Activated T-cell treated with anti-CD3 and anti-CD28 coated beads, Interleukin-2, amount 50 U/mL, for 4 hours (primary cell): Measurements from ENCODE around the gene ALDH1A1. TPM values are rescaled to one million over a fixed set of nuclear protein-coding genes. Genes with fewer than 3 reads are reported as not detected.

Source experiments
- ATAC-seq, 2 donors: fragments of 200-7000 bp; cut with Tn5 transposase; one replicate each; pipeline ENCODE4 v1.10.0; 2021
- DNase-seq: peaks from one replicate; pipeline ENCODE4 v3.0.0-alpha.2; 2020
- H3K27me3 Mint-ChIP-seq: one replicate; pipeline ENCODE4 v1.8.0; 2021; ENCODE audit warnings: low read depth, mixed read lengths
- H3K36me3 Mint-ChIP-seq: one replicate; pipeline ENCODE4 v1.8.0; 2022; ENCODE audit warnings: mixed read lengths; ENCODE audit not compliant: insufficient read depth
- H3K4me1 Mint-ChIP-seq: one replicate; pipeline ENCODE4 v1.8.0; 2021; ENCODE audit warnings: low read depth, mixed read lengths
- H3K4me3 Mint-ChIP-seq: one replicate; pipeline ENCODE4 v1.8.0; 2021; ENCODE audit warnings: mild to moderate bottlenecking, moderate library complexity, mixed read lengths
- H3K9me3 Mint-ChIP-seq: one replicate; pipeline ENCODE4 v1.8.0; 2021; ENCODE audit warnings: mixed read lengths
- total RNA-seq, 3 donors: library from RNA; stranded (reverse); gene quantifications; one replicate each; pipeline ENCODE4 v1.2.1, GENCODE V29; 2021

ALDH1A1 gene
- under 1 TPM; 0.16 to 0.35 (median 0.22) TPM for total RNA-seq

DNA sequence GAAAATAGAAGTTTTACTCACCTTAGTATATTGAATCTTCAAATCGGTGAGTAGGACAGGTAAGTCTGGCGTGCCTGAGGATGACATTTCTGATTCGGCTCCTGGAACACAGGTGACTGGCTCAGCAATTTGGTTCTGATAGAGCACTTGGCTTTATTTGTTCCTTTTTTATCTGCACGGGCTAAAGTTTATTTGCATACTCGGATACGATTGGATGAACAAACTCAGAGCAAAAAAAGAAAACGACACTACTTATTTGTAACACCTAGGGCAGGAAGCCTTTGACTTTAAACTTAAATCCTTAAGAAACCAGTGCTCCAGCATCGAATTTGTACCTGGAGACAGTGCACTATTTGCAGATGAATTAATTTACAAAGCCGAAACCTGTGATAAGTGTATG lies at the start of gene ALDH1A1:
Gene ALDH1A1, minus strand, starts transcription at position 140 of the 400 bp plus-strand sequence. Its CDS starts 53 bp downstream, at position 87.
- no peak for DNase-seq
- peaks cover 21% of the 10 kb centered on the region for H3K27me3 Mint-ChIP-seq
- H3K4me3 Mint-ChIP-seq, result peak within 1 kb of the TSS; percentile 3
- peaks cover 2% of the 10 kb centered on the region for H3K4me1 Mint-ChIP-seq
- no peaks in the 10 kb centered on the region for H3K9me3 Mint-ChIP-seq
- ATAC-seq, result no peak
- no peaks in the 10 kb centered on the region for H3K36me3 Mint-ChIP-seq

DNA sequence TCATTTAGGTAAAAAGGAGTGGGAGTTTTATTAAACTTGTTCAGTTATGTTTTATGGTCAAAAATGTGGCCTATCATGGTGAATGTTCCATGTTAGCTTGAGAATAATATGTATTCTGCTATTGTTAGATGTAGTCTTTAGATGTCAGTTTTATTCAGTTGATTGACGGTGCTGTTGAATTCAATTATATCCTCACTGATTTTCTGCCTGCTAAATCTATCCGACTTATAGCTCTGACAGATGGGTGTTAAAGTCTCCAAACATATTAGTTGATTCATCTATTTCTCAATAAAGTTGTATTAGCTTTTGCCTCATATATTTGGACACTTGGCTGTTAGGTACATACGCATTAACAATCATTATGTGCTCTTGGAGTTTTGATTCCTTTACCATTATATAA lies 49.0 kb upstream of the ALDH1A1 start:
- Mint-ChIP-seq H3K9me3 (no peaks in the 10 kb centered on the region), H3K4me1 (no peaks in the 10 kb centered on the region), H3K27me3 (peaks cover 4% of the 10 kb centered on the region), H3K4me3 (no peak overlapping the region), H3K36me3 (no peaks in the 10 kb centered on the region)
- ATAC-seq, result no peak
- no peak for DNase-seq

DNA sequence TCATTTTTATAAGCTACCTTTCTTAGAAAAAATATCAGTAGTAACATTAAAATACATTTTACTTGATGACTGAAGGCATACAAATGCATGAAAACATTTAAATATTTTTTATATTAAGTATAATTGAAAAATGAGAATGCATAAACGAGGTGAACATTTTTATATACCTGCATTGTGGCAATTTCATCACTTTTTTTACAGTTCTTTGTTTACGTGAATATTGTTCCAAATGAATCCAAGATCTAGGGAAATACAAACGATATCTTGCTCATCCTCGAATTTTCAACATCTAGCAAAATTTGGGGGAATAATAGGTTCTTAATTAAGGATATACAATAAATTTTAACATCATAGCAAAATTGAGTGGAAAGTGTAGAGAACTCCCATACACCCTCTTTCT lies 45.5 kb upstream of the ALDH1A1 start:
- Mint-ChIP-seq H3K9me3 (no peaks in the 10 kb centered on the region), H3K36me3 (no peaks in the 10 kb centered on the region), H3K4me1 (no peaks in the 10 kb centered on the region), H3K27me3 (no peaks in the 10 kb centered on the region), H3K4me3 (no peak overlapping the region)
- no peak for ATAC-seq
- no peak for DNase-seq

DNA sequence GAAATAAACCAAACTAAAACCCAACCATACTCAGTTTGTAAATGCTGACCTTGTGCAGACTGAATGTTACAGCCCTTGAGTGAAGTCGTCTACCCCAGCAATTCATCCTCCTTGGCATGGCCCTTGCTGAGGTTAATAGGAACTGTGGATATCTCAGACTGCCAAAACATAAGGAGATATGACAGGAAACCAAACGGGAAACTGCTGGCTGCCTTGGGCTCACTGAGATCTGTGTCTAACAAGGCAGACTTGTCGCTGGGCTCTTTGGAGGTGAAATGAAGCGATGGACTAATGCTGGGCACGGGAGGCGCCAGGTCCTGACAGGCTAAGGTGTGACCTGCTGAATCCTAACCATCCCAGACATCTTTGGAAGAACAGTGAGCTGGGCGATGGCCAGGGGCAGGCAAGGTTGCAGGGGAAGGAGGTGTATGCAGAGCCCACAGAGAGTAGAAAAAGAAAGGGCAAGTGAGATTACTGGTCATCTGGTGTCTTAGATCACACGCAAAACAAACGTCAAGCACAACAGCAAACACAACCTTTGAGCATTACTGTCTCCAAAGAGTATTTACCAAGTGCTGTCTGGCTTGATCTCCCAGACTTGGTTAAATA lies 44.6 kb upstream of the ALDH1A1 start:
- no peaks in the 10 kb centered on the region for H3K27me3 Mint-ChIP-seq
- H3K9me3 Mint-ChIP-seq, result no peaks in the 10 kb centered on the region
- H3K4me3 Mint-ChIP-seq, result no peak overlapping the region
- no peaks in the 10 kb centered on the region for H3K4me1 Mint-ChIP-seq
- no peak for ATAC-seq
- no peaks in the 10 kb centered on the region for H3K36me3 Mint-ChIP-seq
- no peak for DNase-seq

DNA sequence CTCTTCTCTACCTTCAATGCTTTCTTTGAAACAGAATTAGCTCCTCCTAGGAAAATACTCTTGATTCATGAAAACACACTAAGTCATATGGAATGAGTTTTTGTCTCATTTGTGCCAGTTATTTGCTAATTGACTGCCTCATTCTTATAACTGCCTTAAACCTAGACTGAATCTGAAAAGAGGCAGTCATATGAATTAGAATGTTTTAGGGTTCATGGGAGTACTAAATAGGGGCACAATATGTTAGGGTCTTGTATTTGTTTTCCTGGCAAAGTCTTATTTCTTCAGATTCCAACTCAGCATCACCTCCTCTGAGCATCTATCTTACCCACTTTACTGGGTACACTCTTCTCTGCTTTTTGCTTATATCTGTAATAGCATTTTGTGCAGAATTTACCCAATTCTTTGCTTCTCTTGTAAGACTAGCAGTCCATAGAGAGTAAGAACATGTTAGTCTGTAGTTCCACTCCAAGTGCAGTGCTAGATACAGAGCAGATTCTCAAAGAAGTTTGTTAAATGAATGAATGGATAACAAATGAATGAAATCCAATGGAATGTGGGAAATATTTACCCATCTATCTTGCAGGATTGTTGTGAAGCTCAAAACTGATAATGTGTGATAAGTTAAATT lies 43.9 kb upstream of the ALDH1A1 start:
- Mint-ChIP-seq H3K9me3 (no peaks in the 10 kb centered on the region), H3K4me3 (no peak overlapping the region)
- no peak for DNase-seq

DNA sequence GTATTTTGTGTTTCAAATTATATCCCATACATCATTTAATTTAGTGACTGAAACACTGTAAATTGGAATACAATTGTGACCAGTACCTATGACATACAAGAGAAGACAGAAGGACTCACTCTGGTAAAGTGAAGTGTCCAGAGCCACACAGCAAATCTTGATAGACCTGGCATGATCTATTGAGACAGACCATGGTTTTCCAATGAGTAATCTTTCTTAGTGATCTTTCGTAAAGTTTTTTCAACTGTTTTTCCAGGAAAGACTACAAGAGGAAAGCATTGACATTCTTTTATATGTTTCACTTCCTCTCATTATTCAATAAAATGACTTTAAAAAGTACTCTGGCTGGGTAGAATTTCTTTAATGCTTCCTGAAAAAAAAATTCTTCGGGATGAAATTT lies 43.3 kb upstream of the ALDH1A1 start:
- no peaks in the 10 kb centered on the region for H3K27me3 Mint-ChIP-seq
- no peak for DNase-seq
- ATAC-seq, result no peak
- no peak overlapping the region for H3K4me3 Mint-ChIP-seq
- no peaks in the 10 kb centered on the region for H3K36me3 Mint-ChIP-seq
- no peaks in the 10 kb centered on the region for H3K9me3 Mint-ChIP-seq
- no peaks in the 10 kb centered on the region for H3K4me1 Mint-ChIP-seq

More for the DNA sequence above, 43.9 kb upstream of the ALDH1A1 start:
- no peak for ATAC-seq
- Mint-ChIP-seq H3K4me1 (no peaks in the 10 kb centered on the region), H3K36me3 (no peaks in the 10 kb centered on the region), H3K27me3 (no peaks in the 10 kb centered on the region)

DNA sequence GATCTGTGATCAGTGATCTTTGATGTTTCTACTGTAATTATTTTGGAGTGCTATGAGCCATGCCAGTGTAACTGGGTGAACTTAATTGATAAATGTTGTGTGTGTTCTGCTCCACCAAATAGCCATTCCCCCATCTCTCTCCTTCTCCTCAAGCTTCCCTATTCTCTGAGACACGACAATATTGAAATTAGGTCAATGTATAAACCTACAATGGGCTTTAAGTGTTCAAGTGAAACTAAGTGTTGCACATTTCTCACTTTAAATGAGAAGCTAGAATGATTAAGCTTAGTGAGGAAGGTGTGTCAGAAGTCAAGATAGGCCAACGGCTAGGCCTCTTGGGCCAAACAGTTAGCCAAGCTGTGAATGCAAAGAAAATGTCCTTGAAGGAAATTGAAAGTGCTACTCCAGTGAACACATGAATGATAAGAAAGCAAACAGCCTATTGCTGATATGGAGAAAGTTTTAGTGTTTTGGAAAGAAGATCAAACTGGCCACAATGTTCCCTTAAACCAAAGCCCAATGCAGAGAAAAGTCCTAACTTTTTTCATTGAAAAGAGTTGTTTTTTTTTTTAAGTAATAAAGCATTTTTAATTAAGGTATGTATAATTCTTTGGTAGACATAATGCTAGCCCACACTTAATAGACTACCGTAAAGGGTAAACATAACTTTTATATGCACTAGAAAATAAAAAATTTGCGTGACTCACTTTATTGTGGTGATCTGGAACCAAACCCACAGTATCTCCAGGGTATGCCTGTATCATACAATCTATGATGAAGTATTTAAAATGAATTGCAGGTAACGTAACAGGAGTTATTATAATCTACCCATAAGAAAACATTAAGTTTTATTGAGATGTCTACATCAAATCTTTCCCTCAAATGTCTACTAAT lies 42.5 kb upstream of the ALDH1A1 start:
- no peak for DNase-seq
- H3K4me3 Mint-ChIP-seq, result no peak overlapping the region
- H3K27me3 Mint-ChIP-seq, result no peaks in the 10 kb centered on the region
- H3K36me3 Mint-ChIP-seq, result no peaks in the 10 kb centered on the region
- H3K4me1 Mint-ChIP-seq, result no peaks in the 10 kb centered on the region
- H3K9me3 Mint-ChIP-seq, result no peaks in the 10 kb centered on the region
- no peak for ATAC-seq

DNA sequence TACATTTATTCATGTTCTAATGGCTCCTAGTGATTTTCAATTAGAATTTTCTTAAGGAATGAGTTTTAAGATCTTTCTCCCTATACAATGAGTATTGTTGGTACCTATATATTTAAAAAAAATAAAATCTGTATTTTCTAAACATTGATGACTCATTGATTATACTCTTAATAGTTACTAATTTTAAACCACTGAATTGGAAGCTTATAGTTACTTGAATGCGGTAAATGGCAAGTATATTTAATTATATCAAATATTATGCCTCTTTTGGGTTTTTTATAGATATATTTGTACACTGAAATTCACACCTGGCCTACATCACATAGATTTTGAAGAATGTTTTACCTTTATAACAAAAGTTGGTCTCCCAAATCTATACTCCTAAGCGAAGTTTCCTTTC lies 38.9 kb upstream of the ALDH1A1 start:
- H3K4me3 Mint-ChIP-seq, result no peak overlapping the region
- H3K4me1 Mint-ChIP-seq, result no peaks in the 10 kb centered on the region
- ATAC-seq (no peak), DNase-seq (no peak)
- peaks cover 2% of the 10 kb centered on the region for H3K27me3 Mint-ChIP-seq
- H3K9me3 Mint-ChIP-seq, result no peaks in the 10 kb centered on the region
- H3K36me3 Mint-ChIP-seq, result no peaks in the 10 kb centered on the region

DNA sequence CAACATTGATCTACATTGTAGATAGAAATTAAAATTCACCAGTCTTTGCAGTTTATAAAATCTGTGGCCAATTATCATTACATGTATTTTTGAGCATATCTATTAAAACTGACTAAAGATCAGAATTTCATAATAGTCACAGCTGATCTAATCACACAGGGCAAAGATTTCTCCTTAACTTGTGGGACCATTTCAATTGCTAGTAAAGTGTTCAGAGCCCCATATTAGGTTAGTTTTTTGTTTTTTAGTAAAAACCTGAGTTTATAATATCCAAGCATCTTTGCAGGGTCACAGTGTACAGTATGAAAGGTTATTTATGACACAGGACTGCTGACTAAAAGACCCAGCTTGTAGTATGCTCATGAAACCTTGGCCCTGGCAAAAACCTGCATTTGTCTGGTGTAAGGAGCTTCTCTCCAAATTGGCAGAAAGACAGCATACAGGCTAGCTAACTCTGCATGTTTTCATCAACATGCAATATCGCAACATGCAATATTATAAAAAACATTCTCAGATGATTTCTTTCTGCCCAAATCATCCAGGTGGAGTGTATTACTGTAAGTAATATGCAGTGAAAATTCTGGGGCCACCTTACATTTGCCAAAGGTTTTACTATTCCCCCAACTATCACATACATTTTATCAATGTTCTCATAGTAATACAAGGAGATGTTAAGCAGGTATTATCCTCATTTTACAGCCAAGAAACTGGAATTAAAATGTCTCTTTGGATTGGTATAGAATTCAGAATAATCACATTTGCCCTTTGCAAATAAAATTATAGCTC lies 37.7 kb upstream of the ALDH1A1 start:
- no peak for ATAC-seq
- Mint-ChIP-seq H3K4me3 (no peak overlapping the region), H3K36me3 (no peaks in the 10 kb centered on the region), H3K27me3 (peaks cover 2% of the 10 kb centered on the region), H3K9me3 (no peaks in the 10 kb centered on the region), H3K4me1 (no peaks in the 10 kb centered on the region)
- DNase-seq, result no peak

DNA sequence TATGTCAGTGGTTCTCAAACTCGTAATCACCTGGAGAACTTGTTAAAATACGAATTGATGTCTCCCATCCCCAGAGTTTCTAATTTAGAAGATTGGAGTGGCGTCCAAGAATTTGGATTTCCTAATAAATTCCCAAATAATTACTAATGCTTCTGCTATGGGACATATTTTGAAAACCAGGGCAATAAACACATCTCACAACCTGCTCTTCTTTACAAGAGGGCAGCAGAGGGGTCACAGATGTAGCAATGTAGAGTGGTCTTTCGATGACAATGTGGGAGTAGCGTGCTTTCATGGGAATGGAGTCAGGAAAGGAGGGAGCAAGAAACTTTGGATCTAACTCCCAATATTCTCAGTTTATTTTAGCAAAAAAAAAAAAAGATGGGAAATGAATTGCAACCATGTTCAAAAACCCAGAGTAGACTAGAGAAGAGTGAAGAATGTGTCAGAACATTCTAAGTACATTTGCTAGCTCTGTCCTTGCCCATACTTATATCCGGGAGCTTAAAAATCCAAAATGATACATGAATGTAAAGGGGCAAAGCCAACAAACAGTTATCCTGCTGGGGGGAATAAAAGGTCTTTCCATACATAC lies 33.8 kb upstream of the ALDH1A1 start:
- Mint-ChIP-seq H3K4me3 (no peak overlapping the region), H3K36me3 (no peaks in the 10 kb centered on the region), H3K9me3 (no peaks in the 10 kb centered on the region), H3K4me1 (no peaks in the 10 kb centered on the region), H3K27me3 (peaks cover 2% of the 10 kb centered on the region)
- DNase-seq (no peak), ATAC-seq (no peak)

DNA sequence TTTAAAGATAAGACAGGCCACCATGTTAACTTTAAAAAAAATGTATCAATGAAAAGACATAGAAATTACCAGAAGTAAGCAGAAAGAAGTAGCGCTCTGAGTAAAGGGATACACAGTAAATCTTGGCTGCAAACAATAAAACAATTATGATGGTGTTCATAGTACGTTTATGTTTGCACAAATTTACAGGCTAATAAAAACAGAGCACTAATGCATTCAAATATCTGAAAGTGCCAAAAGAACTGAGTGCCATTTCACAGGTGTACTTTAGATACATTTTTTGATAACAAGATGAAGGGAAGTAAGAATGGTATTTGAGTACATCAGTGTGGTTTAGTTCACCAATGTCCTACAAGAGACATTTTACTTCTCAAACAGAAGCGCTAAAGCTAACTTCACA lies 32.9 kb upstream of the ALDH1A1 start:
- no peaks in the 10 kb centered on the region for H3K4me1 Mint-ChIP-seq
- DNase-seq (no peak), ATAC-seq (no peak)
- peaks cover 4% of the 10 kb centered on the region for H3K27me3 Mint-ChIP-seq
- no peak overlapping the region for H3K4me3 Mint-ChIP-seq
- H3K9me3 Mint-ChIP-seq, result no peaks in the 10 kb centered on the region
- H3K36me3 Mint-ChIP-seq, result no peaks in the 10 kb centered on the region

DNA sequence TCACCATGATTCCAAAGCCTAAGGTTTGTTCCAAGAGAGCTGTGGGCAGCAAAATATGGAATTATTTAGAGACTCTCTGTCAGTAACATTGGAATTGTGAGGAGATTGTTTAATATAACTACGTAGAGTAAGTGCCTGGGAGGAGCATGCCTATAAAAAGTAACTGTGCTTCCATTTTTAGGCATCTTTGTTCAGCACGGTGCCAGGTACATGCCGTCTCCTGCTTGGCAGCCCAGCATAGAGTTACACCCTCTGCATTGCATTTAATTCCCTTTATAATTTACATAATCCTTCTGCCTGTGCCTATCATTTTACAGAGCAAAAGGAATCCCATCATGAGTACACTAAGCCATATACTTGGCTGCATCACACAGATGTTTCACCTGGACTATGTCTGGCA lies 32.1 kb upstream of the ALDH1A1 start:
- Mint-ChIP-seq H3K9me3 (no peaks in the 10 kb centered on the region), H3K4me1 (no peaks in the 10 kb centered on the region), H3K27me3 (peaks cover 4% of the 10 kb centered on the region), H3K36me3 (no peaks in the 10 kb centered on the region), H3K4me3 (no peak overlapping the region)
- ATAC-seq, result no peak
- no peak for DNase-seq

DNA sequence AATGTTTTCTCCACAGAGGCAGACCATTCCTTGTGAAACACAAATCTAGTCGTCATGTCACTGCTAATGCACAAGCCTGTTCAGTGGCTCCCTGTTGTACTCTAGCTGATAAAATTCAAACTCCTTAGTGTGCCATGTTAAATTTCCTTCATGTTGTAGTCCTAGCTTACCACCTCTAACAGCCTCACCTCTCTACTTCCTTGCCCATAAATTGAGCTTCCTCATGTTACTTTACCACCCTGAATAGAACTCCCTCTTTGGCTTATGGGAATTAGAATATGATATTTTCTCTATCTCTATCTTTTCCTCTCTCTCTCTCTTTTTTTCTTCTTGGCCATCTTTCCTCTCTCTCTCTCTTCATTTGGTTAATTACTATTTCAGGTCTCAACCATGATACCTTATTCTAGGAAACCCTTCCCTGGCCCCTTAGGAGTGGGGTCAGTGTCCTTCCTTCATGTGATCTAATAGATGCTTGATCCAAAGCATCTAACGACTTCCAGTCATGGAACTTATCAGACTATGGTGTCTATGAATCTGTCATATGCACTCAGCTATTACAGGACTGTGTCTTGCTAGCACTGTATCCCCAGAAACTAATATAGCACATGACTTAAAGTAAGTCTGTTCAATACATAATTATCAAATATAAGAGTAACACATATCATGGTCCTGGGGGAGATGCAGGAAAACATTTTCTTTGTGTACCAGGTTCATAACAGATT lies 31.5 kb upstream of the ALDH1A1 start:
- Mint-ChIP-seq H3K36me3 (no peaks in the 10 kb centered on the region), H3K27me3 (peaks cover 4% of the 10 kb centered on the region), H3K4me1 (no peaks in the 10 kb centered on the region), H3K9me3 (no peaks in the 10 kb centered on the region), H3K4me3 (no peak overlapping the region)
- no peak for ATAC-seq
- DNase-seq, result no peak
